ENCODE measurements around the gene MTA1.

The MTA1 gene

GRCh38 chr14:105476097-105476830 lies 56.6 kb downstream of the MTA1 start:
- no peak for DNase-seq (ENCODE audit: low read depth in 3 of 3)

- no peak for DNase-seq (ENCODE audit: low read depth in 3 of 3)
Observed at GRCh38 chr14:105476831-105477659, 57.4 kb downstream of the MTA1 start.

GRCh38 chr14:105477660-105478397 lies 58.2 kb downstream of the MTA1 start:
- DNase-seq (ENCODE audit: low read depth in 3 of 3): peak in 1 of 3 experiments; percentile 42

DNA sequence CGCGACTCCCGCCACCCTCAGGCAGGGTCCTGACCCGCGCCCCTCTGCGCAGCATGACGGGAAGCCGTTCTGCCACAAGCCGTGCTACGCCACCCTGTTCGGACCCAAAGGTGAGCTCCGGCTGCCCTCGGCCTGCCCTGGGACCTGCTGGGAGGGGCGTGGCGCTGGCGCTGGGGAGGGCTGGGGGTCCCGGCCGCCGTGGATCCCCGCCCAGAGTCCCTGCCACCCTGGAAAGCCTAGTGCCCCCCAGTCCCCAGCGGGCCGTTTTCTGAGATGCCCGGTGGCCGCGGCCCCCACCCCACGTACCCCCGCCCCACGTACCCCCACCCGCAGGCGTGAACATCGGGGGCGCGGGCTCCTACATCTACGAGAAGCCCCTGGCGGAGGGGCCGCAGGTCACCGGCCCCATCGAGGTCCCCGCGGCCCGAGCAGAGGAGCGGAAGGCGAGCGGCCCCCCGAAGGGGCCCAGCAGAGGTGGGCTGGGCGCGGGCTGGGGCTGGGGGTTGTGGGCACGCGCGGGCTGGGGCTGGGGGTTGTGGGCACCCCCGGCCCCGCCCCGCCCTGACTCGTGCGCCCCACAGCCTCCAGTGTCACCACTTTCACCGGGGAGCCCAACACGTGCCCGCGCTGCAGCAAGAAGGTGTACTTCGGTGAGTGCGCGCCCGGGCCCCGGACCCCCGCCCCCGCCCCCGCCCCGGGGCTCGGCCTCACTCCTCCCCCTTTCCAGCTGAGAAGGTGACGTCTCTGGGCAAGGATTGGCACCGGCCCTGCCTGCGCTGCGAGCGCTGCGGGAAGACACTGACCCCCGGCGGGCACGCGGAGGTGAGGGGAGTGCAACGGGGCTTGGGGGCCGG lies 59.0 kb downstream of the MTA1 start:
- no peak for DNase-seq (ENCODE audit: low read depth in 3 of 3)

DNA sequence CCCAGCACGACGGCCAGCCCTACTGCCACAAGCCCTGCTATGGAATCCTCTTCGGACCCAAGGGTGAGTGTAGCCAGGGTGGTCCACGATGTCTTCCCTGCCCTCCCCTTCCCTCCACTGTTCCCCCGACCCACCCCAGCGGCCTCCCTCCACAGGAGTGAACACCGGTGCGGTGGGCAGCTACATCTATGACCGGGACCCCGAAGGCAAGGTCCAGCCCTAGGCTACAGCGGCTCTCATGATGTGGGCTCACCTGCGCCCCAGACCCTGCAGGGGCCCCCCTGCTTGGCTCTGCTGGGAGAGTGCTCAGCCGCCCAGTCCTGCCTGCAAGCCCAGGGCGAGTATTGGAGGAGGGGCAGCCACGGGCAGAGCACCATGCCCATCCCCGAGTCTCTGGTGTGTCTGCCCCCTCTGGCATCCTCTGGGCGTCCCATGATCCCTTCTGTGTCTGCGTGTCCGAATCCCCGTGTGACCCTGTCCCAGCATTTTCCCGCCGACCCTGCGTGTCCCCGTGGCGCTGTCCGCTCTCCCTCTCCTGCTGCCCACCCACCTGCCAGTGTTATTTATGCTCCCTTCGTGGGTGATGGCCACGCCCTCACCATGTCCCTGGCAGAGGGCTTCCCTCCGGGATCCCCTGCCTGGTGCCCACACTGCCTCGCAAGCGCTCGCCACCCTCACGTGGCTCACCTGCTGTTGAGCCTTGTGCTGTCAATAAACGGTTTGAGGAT lies 60.0 kb downstream of the MTA1 start:
- DNase-seq (ENCODE audit: low read depth in 3 of 3): no peak

- no peak for DNase-seq (ENCODE audit: low read depth in 3 of 3)
Observed at GRCh38 chr14:105480199-105480746, 60.6 kb downstream of the MTA1 start.

DNA sequence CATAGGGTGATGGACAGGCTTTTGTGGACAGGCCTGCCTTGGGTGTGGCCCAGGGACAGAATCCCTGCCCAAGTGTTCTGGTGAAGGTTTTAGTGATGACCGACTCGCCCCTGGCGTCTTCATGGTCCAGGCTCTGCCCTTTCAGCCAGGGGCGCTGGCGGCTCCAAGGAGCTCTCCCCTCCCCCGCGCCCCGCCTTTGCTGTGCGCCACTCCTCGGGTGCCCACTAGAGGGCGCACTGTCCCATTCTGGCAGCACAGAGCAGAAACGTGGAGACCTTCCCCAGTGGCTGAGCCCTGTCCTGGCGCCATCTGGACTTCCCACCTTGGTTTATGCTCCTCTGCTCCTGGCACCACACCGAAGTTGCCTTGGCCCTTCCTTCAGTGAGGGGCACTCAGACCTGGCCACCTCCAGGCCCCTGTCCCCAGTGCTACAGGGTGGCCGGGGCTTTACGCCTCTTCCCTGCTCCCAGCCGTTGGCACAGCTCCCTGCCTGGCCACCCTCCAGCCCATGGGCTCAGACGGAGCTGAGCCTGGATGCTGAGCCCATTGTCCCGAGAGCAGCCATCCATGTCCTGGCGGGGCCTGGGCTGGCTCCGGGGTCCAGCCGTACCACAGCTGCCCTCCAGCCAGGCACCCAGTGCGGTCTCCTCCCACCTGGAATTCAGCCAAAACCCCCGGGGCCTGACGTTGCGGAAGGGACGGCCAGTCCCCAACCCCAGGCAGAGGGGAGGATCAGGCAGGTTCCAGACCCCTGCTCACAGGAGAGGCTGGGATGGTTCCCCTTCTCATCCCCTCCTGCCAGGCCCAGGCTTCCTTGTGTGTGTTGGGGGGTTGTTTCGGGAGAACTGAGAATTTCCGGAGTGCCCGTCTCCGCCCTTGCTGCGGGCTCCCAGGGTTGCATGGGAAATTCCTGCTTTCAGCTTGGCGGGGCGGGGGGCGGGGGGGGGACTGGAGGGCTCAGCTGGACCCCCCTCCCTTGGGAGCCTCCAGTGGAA lies 61.5 kb downstream of the MTA1 start:
- peak; percentile 81 to 83 (median 82) for DNase-seq (ENCODE audit: low read depth in 3 of 3)

DNA sequence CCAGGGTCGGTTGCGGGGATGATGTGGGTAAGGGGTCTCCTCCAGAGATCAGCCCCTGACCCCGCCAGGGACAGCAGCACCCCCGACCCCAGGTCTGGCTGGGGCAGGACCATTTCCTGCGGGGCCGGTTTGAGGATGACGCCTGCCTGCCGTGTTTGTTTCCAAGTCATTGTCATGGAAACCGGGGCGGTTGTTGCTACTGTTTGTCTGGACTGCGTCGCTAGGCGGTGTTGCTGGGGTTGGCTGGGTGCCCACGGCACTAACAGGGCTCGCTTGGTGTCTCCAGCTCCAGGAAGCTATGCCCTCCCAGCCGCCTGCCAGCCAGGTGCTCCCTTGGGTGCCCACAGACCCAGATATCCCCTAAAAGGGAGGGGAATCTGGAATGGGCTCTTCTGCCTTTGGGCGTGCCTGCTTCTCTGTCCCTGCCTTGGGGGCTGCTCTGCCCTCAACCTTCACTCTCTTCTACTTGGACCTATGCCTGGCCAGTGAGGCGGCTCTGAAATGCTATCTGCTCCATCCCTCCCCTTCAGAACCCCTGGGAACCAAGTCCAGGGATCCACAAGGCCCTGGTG lies 62.3 kb downstream of the MTA1 start:
- DNase-seq (ENCODE audit: low read depth in 3 of 3): peak; percentile 61 to 87 (median 74)

DNA sequence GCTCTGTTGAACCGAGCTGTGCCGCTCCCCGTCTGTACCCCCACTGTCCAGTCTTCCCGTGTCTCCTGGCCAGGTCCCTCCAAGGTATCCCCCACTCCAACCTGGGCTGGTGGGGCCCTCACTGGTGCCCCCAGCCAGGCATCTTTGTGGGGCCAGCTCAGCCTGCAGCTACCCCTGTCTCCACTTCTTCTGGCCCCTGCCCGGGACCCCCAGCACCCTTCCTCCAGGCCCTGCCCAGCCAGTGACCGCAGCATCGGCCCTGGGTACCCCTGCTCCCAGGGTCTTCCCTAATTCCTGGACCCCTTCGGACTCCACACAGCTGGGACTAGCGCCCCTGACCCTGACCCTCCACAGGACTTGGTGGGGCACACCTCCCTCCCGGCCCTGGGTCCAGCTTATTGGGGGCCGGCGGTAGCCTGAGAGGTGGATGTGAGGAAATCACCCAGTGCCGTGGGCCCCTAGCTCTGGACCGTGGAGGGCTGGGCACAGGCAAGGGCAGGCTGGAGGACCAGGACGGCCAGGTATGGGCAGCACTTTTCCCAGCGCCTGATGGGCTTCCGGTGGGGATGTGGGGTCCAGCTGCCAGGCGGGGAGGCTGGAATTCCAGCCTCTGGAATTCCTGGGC lies 63.0 kb downstream of the MTA1 start:
- no peak for DNase-seq (ENCODE audit: low read depth in 3 of 3)

- no peak for DNase-seq (ENCODE audit: low read depth in 3 of 3)
Observed at GRCh38 chr14:105483300-105484068, 63.9 kb downstream of the MTA1 start.

- peak in 1 of 3 experiments; percentile 65 for DNase-seq (ENCODE audit: low read depth in 3 of 3)
Observed at GRCh38 chr14:105484069-105484996, 64.7 kb downstream of the MTA1 start.

DNA sequence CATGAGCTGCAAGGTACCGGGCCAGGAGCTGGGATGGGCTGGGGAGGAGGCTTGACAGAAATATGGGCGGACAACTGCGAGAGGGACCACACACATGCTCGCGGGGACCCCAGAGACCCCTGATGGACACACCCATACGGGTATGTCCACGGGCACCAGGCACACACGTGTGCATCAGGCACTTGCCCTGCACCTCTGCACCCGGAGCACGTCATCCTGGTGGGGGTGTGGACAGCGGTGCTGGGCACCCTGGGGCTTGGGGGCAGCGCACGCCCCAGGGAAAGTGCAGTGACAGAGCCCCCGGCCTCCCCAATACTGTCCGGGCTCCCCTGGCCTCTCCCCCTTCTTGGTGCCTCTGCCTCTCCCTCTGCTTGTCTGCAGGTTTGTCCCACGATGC lies 65.4 kb downstream of the MTA1 start:
- no peak for DNase-seq (ENCODE audit: low read depth in 3 of 3)

GRCh38 chr14:105485739-105486162 lies 66.1 kb downstream of the MTA1 start:
- no peak for DNase-seq (ENCODE audit: low read depth in 3 of 3)

DNA sequence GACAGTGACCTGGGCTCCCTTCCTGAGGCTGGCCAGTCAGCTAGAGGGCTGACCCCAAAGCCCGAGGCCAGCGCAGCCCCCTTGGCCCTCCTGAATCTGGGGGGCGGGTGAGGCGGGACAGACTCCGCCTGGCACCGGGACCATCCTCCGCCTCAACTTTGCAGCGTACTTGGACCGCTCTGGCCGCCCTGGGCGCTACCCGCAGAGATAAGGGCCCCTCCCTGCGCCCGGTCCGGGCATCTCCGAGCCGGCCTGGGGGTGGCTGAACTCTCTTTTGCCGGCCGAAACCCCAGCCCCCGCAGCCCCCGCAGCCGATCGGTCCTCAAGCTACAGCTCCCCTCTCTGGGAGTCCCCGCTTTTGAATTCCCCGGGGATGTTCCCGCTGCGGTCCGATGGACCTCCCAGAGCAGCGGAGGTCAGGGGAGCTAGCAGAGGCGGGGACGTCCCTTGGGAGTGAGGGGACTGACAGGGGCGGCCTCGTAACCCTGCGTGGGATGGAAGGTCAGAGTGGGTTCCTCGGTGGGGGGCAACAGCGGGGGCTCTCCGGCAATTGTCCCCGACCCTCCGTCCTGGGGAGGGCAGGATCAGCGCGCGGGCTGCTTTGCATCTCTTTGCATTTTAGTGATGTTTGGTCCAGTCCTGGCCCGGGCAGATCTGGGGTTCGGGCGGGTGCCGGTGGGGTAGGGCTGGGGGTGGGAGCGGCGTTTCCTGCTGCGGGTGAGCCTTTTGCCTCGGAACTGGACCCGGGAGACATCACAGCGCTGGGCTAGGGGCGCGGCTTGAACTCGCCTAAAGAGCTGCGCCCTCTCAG lies 66.7 kb downstream of the MTA1 start, which contains the start of gene CRIP1:
TSS of gene CRIP1 (plus strand) at position 724 of the 811 bp plus-strand sequence. CDS start 374 bp downstream, outside the sequence.
- no peak for DNase-seq (ENCODE audit: low read depth in 3 of 3)

DNA sequence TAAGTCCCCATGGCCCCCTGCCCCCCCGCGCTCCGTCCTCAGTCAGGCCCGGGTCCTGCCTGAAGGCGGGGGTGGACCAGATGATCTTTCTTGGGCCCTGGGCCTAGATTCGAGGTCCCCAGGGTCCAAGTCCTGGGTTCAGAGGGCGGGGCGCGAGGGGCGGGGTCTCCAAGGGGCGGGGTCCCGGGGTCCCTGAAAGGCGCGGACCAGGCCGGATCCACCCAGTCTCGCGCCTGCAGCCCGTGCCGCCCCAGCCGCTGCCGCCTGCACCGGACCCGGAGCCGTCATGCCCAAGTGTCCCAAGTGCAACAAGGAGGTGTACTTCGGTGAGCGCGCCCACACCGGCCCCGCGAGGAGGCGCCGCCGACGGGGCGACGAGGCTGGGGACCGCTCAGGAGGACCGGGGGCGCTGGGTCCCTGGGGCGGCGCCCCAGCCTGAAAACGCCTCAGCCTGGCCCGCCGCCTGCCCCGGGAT lies 67.4 kb downstream of the MTA1 start:
- DNase-seq (ENCODE audit: low read depth in 3 of 3): no peak
